Stimulated activated naive CD4-positive, alpha-beta T cell treated with Interleukin-2 at 50 U/mL for 16 hours (primary cell): ENCODE measurements around the gene PTPRC.
A peak's percentile ranks its signal among the peaks of the same experiment; 100 is the strongest.

Source experiments
- DNase-seq: peaks from one replicate; lab custom pipeline; 2025; lab: John Stamatoyannopoulos, UW

PTPRC gene

DNA sequence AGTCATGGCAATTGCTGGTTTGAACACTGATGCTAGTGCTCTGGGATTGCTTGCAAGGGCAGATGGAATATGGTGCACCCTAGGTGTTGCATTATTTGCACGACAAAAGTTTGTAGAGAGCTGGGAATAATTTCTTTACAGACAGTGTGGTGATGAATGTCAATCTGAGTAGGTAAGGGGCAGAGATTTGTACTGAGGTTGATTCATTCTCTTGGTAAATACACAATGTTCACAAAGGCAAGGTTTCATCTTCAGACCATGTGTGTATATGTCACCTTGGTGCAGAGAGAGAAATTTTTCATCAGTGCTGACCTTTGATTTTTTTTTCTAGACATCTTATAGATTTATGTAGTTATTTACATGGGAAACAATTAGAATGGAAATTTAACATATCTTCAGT, 5.0 kb downstream of the PTPRC start:
- no peak for DNase-seq

DNA sequence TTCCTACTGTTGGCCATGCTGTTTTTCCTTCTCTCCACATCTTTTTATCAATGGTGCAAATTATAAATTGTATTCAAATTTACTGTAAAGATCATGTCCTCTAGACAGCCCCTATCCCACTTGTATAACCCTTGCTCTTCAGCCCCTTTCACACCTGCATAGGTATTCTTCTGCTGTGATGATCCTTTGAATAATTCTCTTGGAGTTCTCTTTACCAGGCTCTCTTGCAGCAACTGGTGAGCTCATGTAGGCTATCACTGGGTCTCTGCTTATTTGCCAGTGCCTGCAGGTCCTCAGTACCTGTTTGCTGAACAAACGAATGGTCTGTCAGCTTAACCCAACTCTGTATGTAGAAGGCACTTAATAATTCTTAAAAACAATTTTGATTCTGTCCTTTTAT, 8.2 kb downstream of the PTPRC start:
- DNase-seq: no peak

DNA sequence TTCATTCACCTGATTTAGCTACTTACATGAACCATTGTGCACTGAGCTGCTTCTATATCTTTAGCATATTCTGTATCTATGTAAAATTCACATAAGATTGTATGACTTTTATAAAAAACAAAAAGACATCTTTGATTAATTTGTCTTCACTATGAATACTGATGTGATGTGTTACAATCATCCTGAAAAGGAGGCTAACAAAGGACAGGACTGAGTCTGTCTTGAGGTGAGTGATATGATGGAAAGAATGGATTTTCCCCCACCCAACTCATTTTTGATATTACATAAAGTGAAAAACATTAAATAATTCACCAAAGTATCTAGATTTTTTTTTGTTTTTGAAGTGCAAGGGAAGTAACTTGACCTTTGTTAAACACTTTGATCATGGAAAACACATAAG, 9.8 kb downstream of the PTPRC start:
- no peak for DNase-seq

DNA sequence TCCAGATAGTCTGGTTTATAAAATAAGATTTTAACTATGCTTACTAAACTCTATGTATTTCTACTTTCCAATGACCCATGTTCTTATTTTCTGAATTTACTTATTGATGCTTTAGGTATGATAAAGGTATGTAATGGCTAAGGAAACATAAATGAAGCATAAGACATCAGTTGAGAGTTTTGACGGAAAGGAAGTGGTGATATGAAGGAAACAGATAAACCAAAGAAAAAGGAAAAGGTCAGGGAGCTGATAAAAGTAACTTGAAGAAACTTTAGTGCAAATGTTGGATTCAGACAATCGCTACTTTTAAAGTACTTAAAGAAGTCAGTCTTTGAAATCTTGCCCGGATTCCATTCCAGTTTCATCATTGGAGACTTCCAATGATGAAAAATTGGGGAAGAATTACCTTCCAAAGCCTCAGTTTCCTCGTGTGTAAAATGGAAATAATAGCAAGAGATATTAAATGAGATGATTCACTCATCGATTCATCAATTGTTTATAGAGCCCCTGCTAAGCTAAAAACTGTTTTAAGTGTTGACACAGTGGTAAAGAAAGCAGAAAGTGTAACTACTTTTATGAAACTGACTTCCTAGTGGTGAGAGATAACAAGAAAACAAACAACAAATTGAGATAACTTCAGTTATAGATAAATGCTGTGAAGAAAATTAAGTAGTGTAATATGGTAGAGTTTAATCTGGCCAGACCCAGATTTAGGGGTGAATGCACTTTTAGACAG, 10.6 kb downstream of the PTPRC start:
- DNase-seq: no peak

DNA sequence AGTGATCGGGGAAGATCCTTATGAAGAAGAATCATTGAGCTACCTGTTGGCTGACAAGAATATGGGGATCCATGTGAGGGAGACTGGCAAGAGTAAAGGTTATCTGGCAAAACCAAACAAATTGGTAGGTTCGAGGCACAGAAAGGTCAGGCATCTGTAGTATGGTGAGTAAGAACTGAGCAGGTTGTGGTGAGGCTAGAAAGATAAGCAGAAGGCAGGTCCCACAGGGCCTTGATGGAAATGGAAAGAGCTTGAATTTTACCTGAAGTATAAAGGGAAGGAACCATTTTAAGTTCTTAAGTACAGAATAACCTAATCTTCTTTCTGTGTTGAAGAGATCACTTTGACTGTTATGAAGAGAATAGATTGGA, 11.1 kb downstream of the PTPRC start:
- no peak for DNase-seq

DNA sequence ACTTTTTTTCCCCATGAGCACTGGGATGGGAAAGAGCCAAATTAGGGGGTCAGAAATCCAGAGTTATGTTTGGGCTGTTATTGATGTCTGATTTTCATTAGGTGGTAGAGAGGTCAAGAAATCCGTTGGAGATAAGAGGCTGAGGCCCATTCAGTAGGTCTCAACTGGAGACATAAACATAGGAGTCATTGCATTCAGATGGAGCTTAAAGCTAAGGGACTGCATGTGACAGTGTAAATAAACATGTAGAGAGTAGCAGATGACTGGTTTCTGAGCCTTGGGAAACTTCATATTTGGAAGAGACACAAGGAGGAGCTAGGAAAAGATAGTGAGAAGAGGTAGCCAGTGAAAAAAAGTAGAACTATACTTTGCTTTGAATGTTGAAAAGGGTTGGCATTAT, 11.7 kb downstream of the PTPRC start:
- DNase-seq: no peak

DNA sequence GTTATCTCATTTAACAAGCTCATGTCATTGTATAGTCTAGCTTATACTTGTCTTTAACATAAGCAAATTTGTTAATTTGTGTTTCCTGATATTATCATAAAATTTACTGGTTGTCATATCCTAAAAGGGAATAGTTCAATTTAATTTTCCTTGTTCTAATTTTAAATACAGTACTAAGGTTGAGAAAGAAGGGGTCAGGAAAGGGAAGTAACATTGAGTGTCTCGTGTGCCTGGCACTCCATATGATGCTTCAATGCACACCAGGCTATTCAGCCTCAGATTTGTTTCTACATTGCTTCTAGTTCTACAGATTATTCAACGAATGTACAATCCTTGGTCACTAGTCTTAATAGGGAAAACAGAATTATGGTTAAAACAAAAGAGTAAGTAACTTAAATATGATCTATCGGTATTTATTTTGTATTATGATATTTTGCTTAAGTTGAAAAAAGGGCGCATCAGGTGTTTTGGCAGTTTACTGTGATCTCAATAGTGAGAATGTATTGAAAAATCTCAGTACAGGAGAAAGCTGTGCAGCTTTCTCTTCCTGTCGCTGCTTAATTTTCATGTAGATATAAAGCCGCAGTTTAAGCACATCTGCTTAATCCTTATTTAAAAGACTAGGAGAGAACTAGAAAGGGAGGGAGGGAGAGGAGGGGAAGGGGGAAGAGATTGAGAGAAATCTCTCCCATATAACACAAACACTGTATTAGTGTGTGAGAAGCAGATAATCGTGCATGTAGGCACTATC, 13.0 kb downstream of the PTPRC start:
- DNase-seq: no peak

DNA sequence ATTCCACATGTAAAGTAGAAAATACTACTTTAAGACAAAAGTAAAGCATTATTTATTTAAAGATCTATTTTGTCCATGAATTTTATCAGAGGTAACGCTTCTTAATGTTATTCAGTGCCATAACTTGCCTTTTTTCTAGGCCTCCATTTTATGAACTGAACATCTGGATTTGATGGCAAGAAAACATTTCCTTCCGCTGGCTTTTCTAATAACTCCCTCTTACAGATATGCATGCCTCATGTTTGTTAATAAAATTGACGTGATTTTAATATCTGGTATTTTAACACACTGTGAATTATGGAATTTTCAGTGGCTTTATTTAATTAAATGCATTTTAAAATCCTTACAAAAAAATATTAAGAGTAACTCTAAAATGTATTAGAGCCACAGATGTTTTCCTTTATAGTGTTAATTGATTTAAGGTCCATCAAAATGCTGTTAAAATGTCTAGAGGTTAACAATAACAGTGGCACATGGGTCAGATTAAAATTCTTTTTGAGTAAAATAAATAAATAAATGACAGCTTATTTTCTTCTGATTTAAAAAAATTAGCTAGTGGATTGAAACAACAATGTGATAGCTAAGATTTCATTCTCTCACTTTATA, 15.1 kb downstream of the PTPRC start:
- DNase-seq: no peak

DNA sequence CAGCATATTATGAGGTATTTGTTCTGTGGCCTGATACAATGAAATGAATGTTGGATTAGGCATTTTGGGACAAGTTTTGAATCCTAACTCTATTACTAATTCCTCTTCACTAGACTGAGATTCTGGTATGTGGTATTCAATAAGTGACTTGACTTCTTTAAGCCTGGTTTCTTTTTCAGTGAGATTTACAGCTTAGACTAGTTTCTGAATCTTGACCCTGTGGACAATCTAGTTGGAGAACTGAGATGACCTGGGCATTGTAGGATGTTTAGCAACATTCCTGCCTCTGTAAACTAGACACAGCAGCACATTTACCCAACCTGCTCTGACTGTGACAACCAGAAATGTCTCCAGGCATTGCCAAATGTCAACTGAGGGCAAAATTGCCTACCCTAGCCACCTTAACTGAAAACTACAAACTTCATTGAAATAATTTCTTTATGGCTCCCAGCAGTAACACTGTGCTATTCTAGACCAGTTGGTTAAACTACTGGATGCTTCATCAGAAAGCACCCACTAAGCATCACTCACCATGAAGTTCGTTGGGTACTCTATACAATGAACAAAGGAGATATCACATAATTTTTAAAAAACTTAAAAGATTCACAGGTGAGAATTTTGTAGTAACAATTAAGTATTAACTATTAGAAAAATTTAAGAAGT, 16.8 kb downstream of the PTPRC start:
- DNase-seq: no peak

DNA sequence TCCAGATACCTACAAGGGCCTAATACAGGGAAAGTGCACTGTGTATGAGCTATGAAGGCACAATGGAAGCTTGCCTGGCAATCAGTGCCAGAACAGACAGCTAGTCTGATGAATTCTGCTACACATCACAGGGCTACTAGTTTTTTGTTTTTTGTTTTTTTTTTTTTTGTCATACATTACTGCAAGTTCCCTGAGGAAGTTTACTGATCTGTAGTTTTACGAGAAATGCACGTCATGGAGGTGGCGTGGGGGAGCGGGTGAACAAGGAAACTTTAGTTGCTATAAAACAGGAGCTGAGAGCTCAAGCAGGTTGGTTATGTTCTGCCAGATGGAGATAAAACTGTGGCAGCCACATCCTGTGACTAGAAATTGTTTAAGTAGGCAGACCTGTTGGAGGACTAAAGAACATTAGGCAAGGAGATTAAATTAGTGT, 17.7 kb downstream of the PTPRC start:
- DNase-seq: peak; percentile 64

DNA sequence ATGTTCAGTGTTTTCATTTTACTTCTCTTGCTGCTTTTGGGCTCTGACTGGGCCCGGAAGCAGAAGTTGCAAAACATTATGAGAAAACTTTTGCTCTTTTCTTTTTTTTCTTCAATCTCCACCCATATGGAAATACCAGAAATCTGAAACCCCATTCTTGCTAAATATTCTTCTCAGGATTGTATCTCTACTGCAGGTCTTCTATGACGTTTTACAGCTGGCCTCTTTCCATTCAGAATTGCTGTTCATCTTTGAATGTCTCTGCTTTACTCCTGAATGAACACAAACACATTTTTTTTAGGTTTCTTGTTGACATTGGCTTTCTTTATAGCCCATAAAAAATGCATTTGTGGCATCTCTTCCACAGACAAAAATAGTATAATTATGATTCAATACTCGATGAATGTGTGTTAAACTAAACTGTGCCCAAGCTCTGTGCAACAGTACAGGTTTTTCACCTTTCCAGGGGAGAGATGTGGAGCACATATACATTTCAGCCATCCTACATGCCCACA, 18.8 kb downstream of the PTPRC start:
- DNase-seq: no peak

DNA sequence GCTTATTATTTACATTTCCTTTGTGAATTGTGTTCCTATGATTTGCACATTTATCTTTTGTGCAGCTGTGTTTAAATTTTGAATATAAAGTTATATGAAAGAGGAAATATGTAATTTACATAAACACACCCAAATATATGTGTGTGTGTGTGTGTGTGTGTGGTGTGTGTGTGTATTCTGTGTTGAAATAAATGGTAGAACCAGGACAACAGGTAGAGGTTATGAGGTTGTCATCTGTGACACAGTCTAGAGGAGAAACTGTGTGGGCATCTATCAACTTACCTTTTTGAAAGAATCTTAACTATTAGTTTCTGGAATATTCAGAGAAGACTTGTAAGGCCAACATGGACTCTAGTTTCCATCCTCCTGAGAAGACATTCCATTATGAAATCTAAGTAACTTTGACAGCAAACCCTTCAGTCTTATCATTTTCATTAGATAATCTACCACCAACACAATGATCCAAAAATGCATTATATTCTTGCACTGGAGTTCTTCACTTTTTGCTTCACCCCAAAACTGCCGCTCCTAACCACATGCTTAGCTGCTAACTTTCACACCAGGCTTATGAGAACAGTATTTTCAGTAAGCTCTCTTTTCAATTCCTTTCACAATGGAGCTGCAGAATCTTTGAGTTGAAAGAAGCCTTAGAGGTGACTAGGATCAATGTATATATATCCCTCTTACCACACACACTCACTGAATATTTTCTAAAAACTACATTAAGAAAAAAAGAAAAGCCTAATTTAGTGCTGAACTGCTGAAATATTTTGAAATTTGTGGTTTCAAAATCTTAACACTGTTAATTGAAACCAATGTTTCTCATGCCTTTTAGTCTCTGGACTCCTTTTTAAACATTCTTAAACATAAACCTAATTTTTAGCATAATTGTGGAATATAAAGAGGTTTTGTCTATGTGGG, 21.8 kb downstream of the PTPRC start:
- no peak for DNase-seq

DNA sequence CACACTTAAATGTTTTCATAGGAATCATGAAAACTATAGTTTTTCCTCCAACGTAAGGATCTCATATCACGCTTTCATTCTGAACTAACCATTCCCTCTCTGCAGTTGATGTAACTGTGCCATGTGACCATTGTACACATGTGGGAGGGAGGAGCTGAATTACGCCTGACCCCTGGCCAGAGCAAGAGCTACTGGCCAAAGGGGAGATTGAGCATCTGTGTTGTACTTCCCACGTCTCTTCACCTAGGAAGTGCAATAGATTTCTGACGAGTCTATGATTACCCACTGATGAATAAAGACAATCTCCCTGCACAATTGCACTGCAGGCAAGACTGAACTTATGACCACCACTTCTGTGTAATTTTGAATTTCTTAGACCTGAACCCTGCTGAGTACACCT, 24.0 kb downstream of the PTPRC start:
- DNase-seq: no peak

DNA sequence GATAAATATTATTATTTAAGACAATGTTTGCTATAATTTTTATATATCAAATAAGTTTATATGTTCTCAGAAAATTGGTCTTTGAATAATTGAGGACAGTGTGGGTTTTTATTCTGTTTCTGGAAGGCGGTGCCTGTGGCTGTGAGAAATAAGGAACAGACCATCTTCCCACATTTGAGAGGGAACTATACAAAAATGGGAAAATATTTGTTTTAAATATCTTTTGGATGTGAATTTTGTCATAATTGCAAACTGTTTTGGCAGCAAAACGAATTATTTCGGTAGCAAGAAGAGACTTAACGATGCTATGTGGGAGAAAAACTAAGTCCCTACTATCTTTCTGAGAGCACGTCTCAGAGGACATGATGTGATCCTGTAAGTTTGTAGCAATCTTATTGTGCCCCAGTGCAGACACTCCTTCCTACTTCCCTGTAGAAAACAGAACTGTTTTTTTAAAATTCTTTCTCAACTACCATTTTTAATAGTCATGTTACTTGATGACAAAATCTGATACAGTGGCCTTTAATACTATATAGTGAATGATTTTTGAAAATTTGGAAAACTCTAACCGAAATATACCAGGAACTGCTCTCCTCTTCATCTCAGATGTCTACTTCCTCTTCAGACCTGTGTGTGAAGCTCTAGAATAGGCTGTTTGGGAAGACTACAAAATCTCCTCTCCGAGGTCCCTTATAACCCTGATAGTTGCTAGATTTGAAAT, 25.4 kb downstream of the PTPRC start:
- no peak for DNase-seq

DNA sequence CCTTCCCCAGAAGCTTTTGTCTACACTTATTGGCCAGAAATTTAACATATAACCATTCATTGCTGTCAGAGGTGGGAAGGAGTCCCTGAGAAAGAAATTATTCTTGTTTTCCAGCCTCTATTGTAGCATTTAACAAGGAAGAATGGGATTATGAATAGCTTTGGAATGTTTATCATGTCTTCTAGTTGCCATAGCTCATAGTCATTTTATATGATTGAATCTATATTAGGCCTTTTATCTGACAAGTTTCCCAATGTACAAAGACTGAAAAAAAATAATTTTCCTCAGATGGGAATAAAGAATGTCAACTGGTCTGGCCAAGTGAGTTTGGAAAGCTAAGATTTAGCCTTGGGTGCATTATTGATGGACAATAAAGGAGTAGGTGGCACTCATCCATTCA, 28.3 kb downstream of the PTPRC start:
- no peak for DNase-seq

DNA sequence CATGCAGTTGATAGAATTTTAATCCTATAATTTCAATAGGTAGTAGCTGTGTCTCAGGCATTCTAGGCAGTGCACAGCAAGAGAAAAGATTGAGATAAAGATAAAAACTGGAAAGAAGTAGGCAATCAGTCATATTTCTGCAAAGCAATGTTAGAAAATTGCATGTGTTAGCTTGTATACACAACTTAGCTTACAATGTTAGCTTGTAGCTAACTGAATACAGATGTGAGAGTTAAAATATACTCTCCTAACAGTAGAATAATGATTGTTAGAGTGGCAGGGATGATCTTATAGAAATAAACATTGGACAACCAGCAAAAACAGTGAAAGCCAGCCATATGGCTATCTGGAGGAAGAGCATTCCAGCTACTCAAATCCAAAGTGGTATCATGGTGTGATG, 29.0 kb downstream of the PTPRC start:
- DNase-seq: no peak

DNA sequence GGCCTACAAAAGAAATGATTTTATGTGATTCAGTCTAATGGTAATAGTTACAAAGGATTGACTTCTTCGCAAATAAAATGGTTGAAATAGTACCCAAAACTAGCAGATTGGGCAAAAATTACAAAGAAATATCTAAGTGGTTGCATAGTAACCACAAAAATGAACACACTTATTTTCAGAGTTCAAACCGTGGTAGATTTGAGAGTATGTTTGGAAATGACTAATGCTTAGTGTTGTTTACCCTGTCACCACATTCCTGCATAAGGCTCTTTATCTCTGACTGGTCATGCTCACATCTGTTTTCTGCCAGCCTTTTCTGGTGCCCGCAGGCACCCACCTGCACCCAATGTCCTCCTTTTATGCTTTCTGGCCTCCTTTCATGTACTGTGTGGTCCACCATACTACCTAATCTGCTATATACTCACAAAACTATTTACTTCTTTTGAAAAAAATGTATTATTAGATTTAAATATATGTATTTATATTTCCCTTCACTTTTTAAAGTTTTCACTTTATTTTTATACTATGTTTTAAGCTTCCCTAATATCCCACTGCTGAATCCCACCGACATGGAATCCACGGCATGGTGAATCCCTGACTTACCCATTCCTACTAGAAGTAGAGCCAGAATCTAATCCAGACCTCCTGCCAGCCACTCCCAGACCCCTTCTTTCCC, 30.3 kb downstream of the PTPRC start:
- DNase-seq: peak; percentile 21

DNA sequence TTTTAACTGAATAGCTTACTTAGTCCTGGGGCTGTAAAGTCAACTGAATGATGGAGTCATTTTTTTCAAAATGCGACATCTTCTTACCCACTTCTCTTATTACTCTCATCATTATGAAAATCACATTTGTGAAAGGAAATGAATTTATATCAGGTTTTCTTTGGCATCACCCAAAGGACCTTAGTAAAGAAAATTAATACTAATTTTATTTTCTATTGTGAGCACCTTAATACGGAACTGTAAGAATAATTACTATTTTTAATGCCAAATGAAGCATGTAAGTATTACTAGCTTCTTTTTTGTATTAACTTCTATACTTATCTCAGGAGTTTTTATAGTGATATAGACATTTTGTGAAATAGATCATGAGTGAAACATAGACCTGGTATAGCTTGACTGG, 30.9 kb downstream of the PTPRC start:
- DNase-seq: no peak

DNA sequence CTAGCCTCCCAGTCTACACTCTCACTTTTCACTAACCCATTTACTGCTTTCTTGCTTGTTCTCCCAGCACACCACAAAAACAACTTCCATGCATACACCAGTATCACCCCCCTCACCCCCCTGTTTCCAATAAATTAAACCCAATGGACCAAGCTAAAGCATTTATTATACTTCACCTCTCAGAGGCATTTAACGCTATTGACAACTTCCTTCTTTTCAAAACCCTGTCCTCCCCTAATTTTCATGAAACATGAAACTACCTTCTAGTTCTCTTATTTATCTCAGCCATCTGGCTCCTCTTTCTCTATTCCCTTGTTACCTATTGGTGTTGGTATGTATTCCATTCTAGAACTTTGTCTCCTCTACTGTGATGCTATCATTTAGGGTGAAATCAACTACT, 32.3 kb downstream of the PTPRC start:
- DNase-seq: no peak

DNA sequence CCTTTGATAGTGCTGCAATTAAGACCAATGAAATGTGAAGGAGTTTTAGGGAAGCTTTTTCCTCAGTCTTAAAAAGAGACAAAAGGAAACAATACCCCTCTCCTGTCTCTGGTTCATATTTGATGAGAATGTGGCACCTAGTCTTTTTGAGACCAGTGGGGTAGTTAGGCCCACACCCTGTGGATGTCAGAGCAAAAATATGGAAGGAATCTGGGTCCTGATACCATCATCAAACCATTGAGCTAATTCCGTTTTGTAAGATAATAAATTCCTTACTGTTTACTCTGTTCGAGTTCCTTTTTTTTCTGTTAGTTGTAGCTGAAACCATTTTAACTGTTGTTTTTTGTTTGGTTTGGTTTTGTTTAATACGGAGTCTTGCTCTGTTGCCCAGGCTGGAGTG, 33.3 kb downstream of the PTPRC start:
- DNase-seq: no peak
